Spleen (tissue), 11 donors: ENCODE results near the gene TES. TPM values are rescaled to one million over a fixed set of nuclear protein-coding genes. Genes with fewer than 3 reads are reported as not detected.
A peak's percentile ranks its signal among the peaks of the same experiment; 100 is the strongest.

Experiments used
- DNase-seq: peaks from one replicate; pipeline ENCODE4 v3.0.0-alpha.2; 2020
- H3K27ac ChIP-seq, 8 donors: fragments of 200-600 bp; sonication (generic) in 7 of 8; 1 replicate in 4 of 8; 2 replicates in 4 of 8; pipeline versions ENCODE4 v1.5.0 to v1.8.0; 2016 to 2021; ENCODE audit warnings: inconsistent platforms in 4 of 8, mild to moderate bottlenecking in 4 of 8, moderate library complexity in 1 of 8
- H3K27me3 ChIP-seq, 7 donors: fragments of 200-600 bp; sonication (generic) in 6 of 7; replicated peaks in 1 of 7; 1 replicate in 4 of 7; 2 replicates in 3 of 7; pipeline versions ENCODE4 v1.5.0 to v1.8.0; 2016 to 2021; ENCODE audit warnings: inconsistent platforms in 3 of 7, mild to moderate bottlenecking in 1 of 7
- H3K36me3 ChIP-seq, 6 donors: fragments of 200-600 bp; sonication (generic) in 5 of 6; 1 replicate in 4 of 6; 2 replicates in 2 of 6; pipeline versions ENCODE4 v1.5.0 to v1.8.0; 2016 to 2021; ENCODE audit warnings: inconsistent platforms in 2 of 6
- H3K4me1 ChIP-seq, 6 donors: fragments of 200-600 bp; sonication (generic) in 5 of 6; 1 replicate in 3 of 6; 2 replicates in 3 of 6; pipeline versions ENCODE4 v1.5.0 to v1.8.0; 2016 to 2021; ENCODE audit warnings: inconsistent platforms in 3 of 6
- H3K4me3 ChIP-seq, 8 donors: fragments of 200-600 bp; sonication (generic) in 7 of 8; 1 replicate in 4 of 8; 2 replicates in 4 of 8; pipeline versions ENCODE4 v1.5.0 to v1.8.0; 2016 to 2021; ENCODE audit warnings: inconsistent platforms in 4 of 8, mild to moderate bottlenecking in 4 of 8, moderate library complexity in 2 of 8
- H3K9me3 ChIP-seq, 8 donors: fragments of 200-600 bp; sonication (generic) in 7 of 8; 1 replicate in 4 of 8; 2 replicates in 4 of 8; pipeline versions ENCODE4 v1.5.0 to v1.8.0; 2016 to 2021; ENCODE audit warnings: inconsistent platforms in 4 of 8
- POLR2A ChIP-seq, 3 donors: fragments of 450-650 bp; IDR thresholded peaks; one replicate each; pipeline ENCODE4 v1.5.1; 2017; ENCODE audit warnings: antibody characterized with exemption in 3 of 3, mild to moderate bottlenecking in 1 of 3
- POLR2AphosphoS5 ChIP-seq, 3 donors: sonication (generic); formaldehyde crosslinking; IDR thresholded peaks; one replicate each; pipeline ENCODE4 v1.5.1; 2017; ENCODE audit warnings: antibody characterized with exemption in 3 of 3
- WGBS, 5 donors: extraction: QIAGEN DNeasy Blood & Tissue Kit in 3 of 5; methylation state at CpG; one replicate each; pipeline versions ENCODE4 v1.1.5 to v1.1.7; 2013 to 2018; 5-methylcytosine and 5-hydroxymethylcytosine counted together
- intact Hi-C: fragments of 100-400 bp; cut with DNase I; formaldehyde crosslinking; loops from one replicate; pipeline ENCODE4 v1.15.0; 2023; ENCODE audit warnings: low total_unique reads
- polyA plus RNA-seq, 3 donors: library from polyadenylated mRNA; stranded (reverse); fragments of 200-250 nt; gene quantifications; one replicate each; pipeline ENCODE4 v1.2.1, GENCODE V29; 2013
- total RNA-seq, 7 donors: library from RNA; depleted of rRNA in 3 of 7; stranded (reverse); fragments of >200 nt in 3 of 7; fragmentation: NEBNext Ultra II Directional in 4 of 7; extraction: Animal tissue kit (Norgen Biotek cat#: 25700) in 4 of 7; gene quantifications; one replicate each; pipeline versions ENCODE4 v1.1.0 to v1.2.1, GENCODE V29; 2016 to 2021
- TF ChIP-seq, protein P1 (sequence below), 11 experiments: fragments of 200-600 bp in 7 of 11; fragments of 450-650 bp in 4 of 11; sonication (generic) in 4 of 11; IDR thresholded peaks in 8 of 11; conservative IDR thresholded peaks in 3 of 11; 1 replicate in 7 of 11; 2 replicates in 4 of 11; pipeline versions ENCODE4 v1.4.0 to v1.8.0; 2016 to 2021; ENCODE audit warnings: antibody characterized with exemption in 11 of 11, inconsistent platforms in 4 of 11, mild to moderate bottlenecking in 1 of 11
- donor health status: healthy with polysubstance abuse.
- donor health status: DM: no; HTN: no; CAD: no; lungs with moderate emphysema.
- donor health status: DM: no; HTN: no; CAD: no.
- donor health status: Bipolar disorder and iron deficiency.
- donor health status: healthy.
- donor health status: DM: no; HTN: no; CAD: no.
- donor health status: DM: yes; HTN: yes; CAD: no.

TES gene
- total and polyA plus RNA-seq, 10 donors = 28.5 to 79.7 (median 62.2) TPM

GRCh38 chr7:116162992-116163391 is 47.3 kb upstream of the TES start:
- DNase-seq = no peak
- Histone ChIP-seq H3K9me3 (no peaks in the 10 kb centered on the region), H3K4me1 (peaks cover 0 to 49% (median 19%) of the 10 kb centered on the region in 6 donors), H3K27me3 (no peaks in the 10 kb centered on the region), H3K36me3 (no peaks in the 10 kb centered on the region), H3K27ac (no peak overlapping the region), H3K4me3 (no peak overlapping the region)
- TF ChIP-seq POLR2AphosphoS5 (IDR thresholded peaks at IDR 0.05) = no peak
- no peak for TF ChIP-seq POLR2A (IDR thresholded peaks at IDR 0.05)
- TF ChIP-seq, protein P1, sequence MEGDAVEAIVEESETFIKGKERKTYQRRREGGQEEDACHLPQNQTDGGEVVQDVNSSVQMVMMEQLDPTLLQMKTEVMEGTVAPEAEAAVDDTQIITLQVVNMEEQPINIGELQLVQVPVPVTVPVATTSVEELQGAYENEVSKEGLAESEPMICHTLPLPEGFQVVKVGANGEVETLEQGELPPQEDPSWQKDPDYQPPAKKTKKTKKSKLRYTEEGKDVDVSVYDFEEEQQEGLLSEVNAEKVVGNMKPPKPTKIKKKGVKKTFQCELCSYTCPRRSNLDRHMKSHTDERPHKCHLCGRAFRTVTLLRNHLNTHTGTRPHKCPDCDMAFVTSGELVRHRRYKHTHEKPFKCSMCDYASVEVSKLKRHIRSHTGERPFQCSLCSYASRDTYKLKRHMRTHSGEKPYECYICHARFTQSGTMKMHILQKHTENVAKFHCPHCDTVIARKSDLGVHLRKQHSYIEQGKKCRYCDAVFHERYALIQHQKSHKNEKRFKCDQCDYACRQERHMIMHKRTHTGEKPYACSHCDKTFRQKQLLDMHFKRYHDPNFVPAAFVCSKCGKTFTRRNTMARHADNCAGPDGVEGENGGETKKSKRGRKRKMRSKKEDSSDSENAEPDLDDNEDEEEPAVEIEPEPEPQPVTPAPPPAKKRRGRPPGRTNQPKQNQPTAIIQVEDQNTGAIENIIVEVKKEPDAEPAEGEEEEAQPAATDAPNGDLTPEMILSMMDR (IDR thresholded peaks at IDR 0.05 in 8 of 11, conservative IDR thresholded peaks at IDR 0.05 in 3 of 11) = no peak
- intact Hi-C loops = no loop called here

DNA sequence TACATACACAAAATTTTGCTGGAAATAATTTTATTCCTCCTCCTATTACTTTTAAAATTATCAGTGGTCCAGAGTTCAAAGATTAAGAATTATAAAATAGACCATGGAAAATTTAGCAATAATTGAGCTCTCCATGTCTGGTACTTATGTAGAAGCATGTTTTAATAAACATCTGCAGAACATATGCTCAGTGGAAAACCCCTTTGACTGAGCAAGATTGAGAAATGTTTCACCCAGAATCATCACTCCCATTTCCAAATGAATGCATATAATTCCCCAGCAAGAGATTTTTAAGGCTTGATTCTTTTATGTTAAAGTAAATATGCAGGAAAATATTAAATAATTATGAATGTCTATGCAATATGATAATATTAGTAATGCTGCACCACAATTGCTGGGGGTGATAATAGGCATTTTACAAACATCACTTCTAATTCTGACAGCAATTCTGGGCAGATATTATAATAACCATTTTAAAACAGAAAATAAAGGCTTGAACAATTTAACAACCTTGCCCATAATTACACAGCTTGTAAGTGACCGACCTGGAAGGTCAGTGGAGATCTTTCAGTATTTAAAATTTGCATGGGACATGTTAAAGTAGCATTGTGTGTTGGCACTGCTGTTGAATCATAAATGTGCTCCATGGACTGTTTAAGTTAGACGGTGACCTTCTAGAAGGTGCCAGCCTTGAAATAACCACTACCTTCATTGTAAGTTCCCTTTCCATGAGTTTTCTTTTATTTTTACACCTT is 45.6 kb upstream of the TES start:
- Histone ChIP-seq H3K9me3 (no peaks in the 10 kb centered on the region), H3K36me3 (no peaks in the 10 kb centered on the region), H3K4me1 (peaks cover 0 to 49% (median 18%) of the 10 kb centered on the region in 6 donors), H3K27ac (peak overlapping the region in 1 of 8 donors; percentile 65), H3K27me3 (no peaks in the 10 kb centered on the region), H3K4me3 (no peak overlapping the region)
- DNase-seq = no peak
- intact Hi-C loops = no loop called here
- TF ChIP-seq POLR2A (IDR thresholded peaks at IDR 0.05) (no peak), POLR2AphosphoS5 (IDR thresholded peaks at IDR 0.05) (no peak)
- TF ChIP-seq, protein P1 (IDR thresholded peaks at IDR 0.05 in 8 of 11, conservative IDR thresholded peaks at IDR 0.05 in 3 of 11) = no peak
- 59 to 69% (median 66%) methylated on average over 2 of the region's 2 CpGs for WGBS, 5 donors

- DNase-seq = no peak
- Histone ChIP-seq H3K36me3 (no peaks in the 10 kb centered on the region), H3K4me3 (no peak overlapping the region), H3K4me1 (peaks cover 0 to 49% (median 17%) of the 10 kb centered on the region in 6 donors), H3K27ac (peak overlapping the region in 5 of 8 donors; percentile 44 to 65 (median 63)), H3K9me3 (no peaks in the 10 kb centered on the region), H3K27me3 (no peaks in the 10 kb centered on the region)
- WGBS, 5 donors = 27 to 53% (median 43%) methylated on average over 2 of the region's 2 CpGs
- intact Hi-C loops = no loop called here
- TF ChIP-seq POLR2A (IDR thresholded peaks at IDR 0.05) (no peak), POLR2AphosphoS5 (IDR thresholded peaks at IDR 0.05) (no peak)
- TF ChIP-seq, protein P1 (IDR thresholded peaks at IDR 0.05 in 8 of 11, conservative IDR thresholded peaks at IDR 0.05 in 3 of 11) = no peak
Observed at GRCh38 chr7:116165717-116166116, 44.6 kb upstream of the TES start.

GRCh38 chr7:116166156-116166555 is 44.2 kb upstream of the TES start:
- Histone ChIP-seq H3K27me3 (no peaks in the 10 kb centered on the region), H3K9me3 (no peaks in the 10 kb centered on the region), H3K4me3 (no peak overlapping the region), H3K27ac (peak overlapping the region in 5 of 8 donors; percentile 44 to 65 (median 63)), H3K36me3 (no peaks in the 10 kb centered on the region), H3K4me1 (peaks cover 0 to 49% (median 17%) of the 10 kb centered on the region in 6 donors)
- no peak for TF ChIP-seq POLR2A (IDR thresholded peaks at IDR 0.05)
- no peak for TF ChIP-seq POLR2AphosphoS5 (IDR thresholded peaks at IDR 0.05)
- TF ChIP-seq, protein P1 (IDR thresholded peaks at IDR 0.05 in 8 of 11, conservative IDR thresholded peaks at IDR 0.05 in 3 of 11) = no peak
- WGBS, 5 donors = 62 to 88% (median 70%) methylated on average over 2 of the region's 2 CpGs
- DNase-seq = no peak
- intact Hi-C loops = no loop called here
